Measurements from ENCODE around the gene CUBN.

CUBN gene

GRCh38 chr10:16991011-16991410 is 138.6 kb downstream of the CUBN start:
- DNase-seq (ENCODE audit: low read depth in 2 of 3, low spot score in 1 of 3): no peak

- no peak for DNase-seq (ENCODE audit: low read depth in 2 of 3, low spot score in 1 of 3)
Measured at GRCh38 chr10:16989826-16990293, 139.8 kb downstream of the CUBN start.

GRCh38 chr10:16988900-16989299 is 140.7 kb downstream of the CUBN start:
- DNase-seq (ENCODE audit: low read depth in 2 of 3, low spot score in 1 of 3): no peak

GRCh38 chr10:16987976-16988610 is 141.5 kb downstream of the CUBN start:
- no peak for DNase-seq (ENCODE audit: low read depth in 2 of 3, low spot score in 1 of 3)

GRCh38 chr10:16987206-16987621 is 142.4 kb downstream of the CUBN start:
- DNase-seq (ENCODE audit: low read depth in 2 of 3, low spot score in 1 of 3): no peak

GRCh38 chr10:16986406-16987205 is 143.0 kb downstream of the CUBN start:
- no peak for DNase-seq (ENCODE audit: low read depth in 2 of 3, low spot score in 1 of 3)

- DNase-seq (ENCODE audit: low read depth in 2 of 3, low spot score in 1 of 3): no peak
Measured at GRCh38 chr10:16986082-16986405, 143.6 kb downstream of the CUBN start.

GRCh38 chr10:16984242-16984641 is 145.4 kb downstream of the CUBN start:
- no peak for DNase-seq (ENCODE audit: low read depth in 2 of 3, low spot score in 1 of 3)

GRCh38 chr10:16976803-16977202 is 152.8 kb downstream of the CUBN start:
- DNase-seq (ENCODE audit: low read depth in 2 of 3, low spot score in 1 of 3): no peak

GRCh38 chr10:16975188-16975587 is 154.4 kb downstream of the CUBN start:
- no peak for DNase-seq (ENCODE audit: low read depth in 2 of 3, low spot score in 1 of 3)

GRCh38 chr10:16968416-16969041 is 161.1 kb downstream of the CUBN start:
- DNase-seq (ENCODE audit: low read depth in 2 of 3, low spot score in 1 of 3): no peak

- no peak for DNase-seq (ENCODE audit: low read depth in 2 of 3, low spot score in 1 of 3)
Measured at GRCh38 chr10:16967866-16968415, 161.7 kb downstream of the CUBN start.

- DNase-seq (ENCODE audit: low read depth in 2 of 3, low spot score in 1 of 3): peak in 1 of 3 donors; percentile 13
Measured at GRCh38 chr10:16966991-16967865, 162.4 kb downstream of the CUBN start.

GRCh38 chr10:16965740-16966447 is 163.7 kb downstream of the CUBN start:
- DNase-seq (ENCODE audit: low read depth in 2 of 3, low spot score in 1 of 3): no peak

- no peak for DNase-seq (ENCODE audit: low read depth in 2 of 3, low spot score in 1 of 3)
Measured at GRCh38 chr10:16965344-16965616, 164.3 kb downstream of the CUBN start.

- DNase-seq (ENCODE audit: low read depth in 2 of 3, low spot score in 1 of 3): no peak
Measured at GRCh38 chr10:16964576-16965343, 164.9 kb downstream of the CUBN start.

- DNase-seq (ENCODE audit: low read depth in 2 of 3, low spot score in 1 of 3): no peak
Measured at GRCh38 chr10:16960551-16960950, 169.1 kb downstream of the CUBN start.

GRCh38 chr10:16957038-16957437 is 172.6 kb downstream of the CUBN start:
- no peak for DNase-seq (ENCODE audit: low read depth in 2 of 3, low spot score in 1 of 3)

GRCh38 chr10:16954280-16955030 is 175.2 kb downstream of the CUBN start:
- no peak for DNase-seq (ENCODE audit: low read depth in 2 of 3, low spot score in 1 of 3)

All from stimulated activated CD4-positive, alpha-beta T cell treated with anti-CD3 and anti-CD28 coated beads, Interleukin-12 subunit alpha, Interleukin-12 subunit beta, amount 100 ng/mL, for 48 hours (primary cell).